GM20000 (cell line): ENCODE data around the gene MAP2K5.
A peak's percentile ranks its signal among the peaks of the same experiment; 100 is the strongest.

Source experiments
- DNase-seq: peaks from one replicate; pipeline ENCODE4 v3.0.0; 2012; ENCODE audit warnings: low spot score
- TF ChIP-seq, protein P1 (sequence below): IDR thresholded peaks from 2 replicates; pipeline ENCODE4 v1.5.1; 2012; ENCODE audit warnings: mild to moderate bottlenecking, control low read depth; ENCODE audit errors: extremely low read depth, missing control alignments

The MAP2K5 gene

DNA sequence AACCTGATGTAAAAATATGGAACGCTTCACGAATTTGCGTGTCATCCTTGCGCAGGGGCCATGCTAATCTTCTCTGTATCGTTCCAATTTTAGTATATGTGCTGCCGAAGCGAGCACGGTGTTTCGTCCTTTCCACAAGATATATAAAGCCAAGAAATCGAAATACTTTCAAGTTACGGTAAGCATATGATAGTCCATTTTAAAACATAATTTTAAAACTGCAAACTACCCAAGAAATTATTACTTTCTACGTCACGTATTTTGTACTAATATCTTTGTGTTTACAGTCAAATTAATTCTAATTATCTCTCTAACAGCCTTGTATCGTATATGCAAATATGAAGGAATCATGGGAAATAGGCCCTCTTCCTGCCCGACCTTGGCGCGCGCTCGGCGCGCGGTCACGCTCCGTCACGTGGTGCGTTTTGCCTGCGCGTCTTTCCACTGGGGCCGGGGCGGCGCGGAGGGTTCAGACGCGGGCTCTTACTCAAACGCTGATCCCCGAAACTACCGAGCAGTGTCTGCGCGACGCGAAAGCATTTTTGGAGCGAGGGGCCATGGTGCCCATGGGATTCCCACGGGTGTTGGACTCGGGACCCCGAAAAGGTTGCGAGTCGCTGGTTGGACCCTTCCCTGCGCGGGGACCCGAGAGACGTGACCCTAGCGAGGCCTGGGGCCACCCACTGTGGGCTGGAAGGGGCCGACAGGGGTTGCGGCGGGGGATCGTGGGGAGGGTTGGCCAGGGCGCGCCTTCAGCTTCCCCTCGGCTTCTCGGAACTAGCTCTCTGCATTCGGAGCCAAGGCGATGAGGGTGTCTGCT lies 297.6 kb downstream of the MAP2K5 start, which contains the start of gene RNU6-1:
Gene RNU6-1, minus strand, starts transcription at position 117 of the 820 bp plus-strand sequence.
- TF ChIP-seq, protein P1, sequence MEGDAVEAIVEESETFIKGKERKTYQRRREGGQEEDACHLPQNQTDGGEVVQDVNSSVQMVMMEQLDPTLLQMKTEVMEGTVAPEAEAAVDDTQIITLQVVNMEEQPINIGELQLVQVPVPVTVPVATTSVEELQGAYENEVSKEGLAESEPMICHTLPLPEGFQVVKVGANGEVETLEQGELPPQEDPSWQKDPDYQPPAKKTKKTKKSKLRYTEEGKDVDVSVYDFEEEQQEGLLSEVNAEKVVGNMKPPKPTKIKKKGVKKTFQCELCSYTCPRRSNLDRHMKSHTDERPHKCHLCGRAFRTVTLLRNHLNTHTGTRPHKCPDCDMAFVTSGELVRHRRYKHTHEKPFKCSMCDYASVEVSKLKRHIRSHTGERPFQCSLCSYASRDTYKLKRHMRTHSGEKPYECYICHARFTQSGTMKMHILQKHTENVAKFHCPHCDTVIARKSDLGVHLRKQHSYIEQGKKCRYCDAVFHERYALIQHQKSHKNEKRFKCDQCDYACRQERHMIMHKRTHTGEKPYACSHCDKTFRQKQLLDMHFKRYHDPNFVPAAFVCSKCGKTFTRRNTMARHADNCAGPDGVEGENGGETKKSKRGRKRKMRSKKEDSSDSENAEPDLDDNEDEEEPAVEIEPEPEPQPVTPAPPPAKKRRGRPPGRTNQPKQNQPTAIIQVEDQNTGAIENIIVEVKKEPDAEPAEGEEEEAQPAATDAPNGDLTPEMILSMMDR: no peak
- peak; percentile 92 for DNase-seq

DNA sequence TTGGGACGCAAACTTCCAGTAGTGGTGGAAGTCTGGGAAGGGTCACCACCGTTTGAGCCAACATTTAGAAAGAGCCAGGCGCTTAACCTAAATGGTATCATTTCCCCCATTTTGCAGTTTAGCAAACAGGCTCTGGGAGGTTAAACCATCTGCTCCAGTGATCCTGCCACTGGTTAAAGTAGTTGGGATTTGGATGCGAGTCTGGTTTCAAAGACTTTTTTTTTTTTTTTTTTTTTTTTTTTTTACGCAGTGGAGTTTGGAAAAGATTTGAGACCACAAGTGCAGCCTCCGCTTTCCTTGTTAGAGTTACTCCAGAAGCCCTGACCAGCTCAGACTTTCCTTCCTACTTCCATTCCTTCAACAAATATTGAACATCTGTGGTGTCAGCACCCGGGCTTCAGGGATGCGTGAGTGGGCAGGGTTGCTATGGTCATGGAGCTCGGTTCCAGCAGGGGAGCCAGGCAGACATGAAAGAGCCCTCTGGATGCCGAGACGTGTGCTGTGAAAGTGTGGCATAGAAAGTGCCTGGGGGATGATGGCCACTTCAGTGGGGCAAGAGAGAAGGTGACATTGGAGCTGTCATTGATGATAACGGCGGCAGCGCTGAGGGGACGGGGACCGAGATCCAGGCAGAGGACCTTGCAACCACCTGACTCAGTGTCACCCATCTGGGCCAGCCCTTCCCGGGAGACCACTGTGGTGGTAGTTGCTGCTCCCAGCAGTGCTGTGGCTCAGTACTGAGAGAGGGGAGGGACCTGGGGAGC lies 298.4 kb downstream of the MAP2K5 start:
- no peak for DNase-seq

DNA sequence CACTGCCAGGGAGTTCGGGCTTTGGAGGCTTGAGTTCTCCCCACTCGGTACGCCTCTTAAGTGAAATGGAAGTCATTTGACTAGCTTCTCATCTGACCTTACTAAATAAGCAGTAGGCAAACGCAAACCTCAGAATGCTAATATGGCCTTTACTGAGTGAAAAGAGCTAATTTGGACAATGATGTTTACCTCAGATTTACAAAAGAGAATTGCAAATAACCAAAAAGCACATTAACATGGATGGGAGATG lies 298.9 kb downstream of the MAP2K5 start:
- TF ChIP-seq, protein P1: no peak
- no peak for DNase-seq

More for the DNA sequence above, 298.4 kb downstream of the MAP2K5 start:
- TF ChIP-seq, protein P1: no peak

DNA sequence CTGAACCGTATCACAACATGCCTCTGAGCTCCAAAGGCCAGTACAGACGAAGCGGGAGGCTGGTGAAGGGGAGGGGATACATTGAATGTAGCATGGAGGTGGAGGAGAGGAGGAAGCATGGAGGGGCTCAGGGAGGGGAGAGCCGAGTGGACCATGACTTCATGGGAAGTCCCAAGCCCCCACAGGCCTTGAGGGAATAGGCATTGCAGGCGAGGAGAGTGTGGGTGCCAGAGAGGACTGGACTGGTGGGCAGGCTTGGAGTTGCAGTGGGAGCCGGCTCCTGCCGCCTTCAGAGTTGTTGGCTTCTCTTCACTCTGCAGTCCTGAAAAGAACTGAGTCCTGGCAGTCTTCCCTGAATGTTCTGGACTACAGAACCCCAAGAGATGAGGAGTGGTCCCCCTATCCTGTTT lies 300.6 kb downstream of the MAP2K5 start:
- TF ChIP-seq, protein P1: no peak
- DNase-seq: no peak

DNA sequence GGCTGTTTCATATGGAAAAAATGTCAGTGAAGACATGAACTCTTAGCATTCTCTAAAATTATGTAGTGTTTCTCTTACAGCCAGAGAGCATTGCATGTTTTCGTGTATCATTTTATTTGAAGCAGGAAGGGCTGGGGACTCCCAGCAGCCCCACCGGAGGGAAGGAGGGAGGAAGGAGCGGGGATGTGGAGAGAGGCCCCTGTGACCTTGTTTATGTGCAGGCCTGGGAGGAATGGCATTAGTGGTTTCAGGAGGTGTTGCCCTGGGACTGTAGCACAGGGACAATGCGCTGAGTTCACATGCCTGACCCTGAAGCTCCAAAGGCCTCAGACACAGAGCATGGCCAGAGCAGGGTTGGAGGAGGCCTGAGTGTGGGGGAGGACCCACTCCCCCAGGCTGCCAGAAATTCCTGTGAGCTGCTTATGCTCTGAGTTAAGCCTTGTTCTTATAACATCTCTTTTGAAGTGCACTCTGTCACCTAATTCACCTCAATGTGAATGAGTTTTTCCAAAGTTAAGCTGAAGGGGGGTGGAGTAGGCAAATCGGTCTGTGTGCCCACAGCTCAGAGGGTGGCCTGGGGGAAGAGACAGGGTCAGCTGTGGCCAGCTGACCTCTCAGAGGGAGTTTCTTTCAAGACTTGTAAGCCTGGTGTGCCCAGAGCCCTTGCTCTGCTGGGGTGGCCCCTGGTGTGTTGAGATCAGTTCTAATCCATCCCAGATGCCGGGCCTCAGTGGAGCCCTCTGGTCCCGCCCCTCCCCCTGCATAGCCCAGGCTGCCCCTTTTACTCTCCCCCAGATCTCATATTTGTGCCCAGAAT lies 301.3 kb downstream of the MAP2K5 start:
- DNase-seq: no peak
- TF ChIP-seq, protein P1: no peak

DNA sequence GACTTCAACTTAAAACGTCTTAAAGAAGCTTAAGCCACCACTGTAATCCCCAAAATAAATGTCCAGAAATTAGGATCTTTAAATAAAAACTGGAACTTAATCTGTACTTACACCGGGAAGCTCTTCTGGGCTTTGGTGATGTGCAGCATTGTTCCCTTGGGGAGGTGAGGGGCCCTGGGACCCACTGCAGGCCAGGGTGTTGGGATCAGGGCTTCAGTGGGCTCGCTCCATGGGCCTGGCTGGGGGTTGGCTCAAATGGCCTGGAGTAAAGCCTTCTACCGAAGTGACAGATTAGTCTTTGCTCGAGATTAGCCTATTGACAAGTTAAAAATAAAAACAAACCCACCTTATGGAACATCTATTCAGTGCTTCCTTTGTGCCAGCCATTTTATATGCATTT lies 303.5 kb downstream of the MAP2K5 start:
- TF ChIP-seq, protein P1: no peak
- no peak for DNase-seq
